Kidney (tissue), 14 donors: ENCODE measurements around the gene GOT2. TPM values are rescaled to one million over a fixed set of nuclear protein-coding genes. Genes with fewer than 3 reads are reported as not detected.
"Not testable (repeated sequence)": the region's sequence is repeated elsewhere in the genome, so short reads cannot be mapped to it uniquely, and the experiment has no call there.

Experiments
- DNase-seq, 5 donors: peaks; one replicate each; pipeline ENCODE4 v3.0.0-alpha.2; 2013 to 2020
- FAIRE-seq: peaks from 2 replicates; lab custom pipeline; 2012; peaks lifted over from hg19 to GRCh38; lab: Jason Lieb, UNC
- H3K27ac ChIP-seq, 2 donors: one replicate each; pipeline ENCODE4 v1.7.0; 2013; ENCODE audit warnings: low read depth in 2 of 2, low read length in 2 of 2, inconsistent platforms in 1 of 2
- H3K27me3 ChIP-seq: one replicate; pipeline ENCODE4 v1.7.1; 2013; ENCODE audit warnings: low read length, inconsistent platforms; ENCODE audit not compliant: control insufficient read depth, insufficient read depth
- H3K36me3 ChIP-seq, 3 donors: one replicate each; pipeline versions ENCODE4 v1.7.0 to v1.7.1; 2013; ENCODE audit warnings: low read length in 3 of 3, control low read depth in 1 of 3, inconsistent platforms in 1 of 3; ENCODE audit not compliant: insufficient read depth in 3 of 3, control insufficient read depth in 2 of 3
- H3K4me1 ChIP-seq, 3 donors: one replicate each; pipeline versions ENCODE4 v1.7.0 to v1.7.1; 2013; ENCODE audit warnings: low read length in 3 of 3, inconsistent platforms in 1 of 3, low read depth in 1 of 3; ENCODE audit not compliant: control insufficient read depth in 2 of 3, insufficient read depth in 2 of 3
- H3K4me3 ChIP-seq, 3 donors: one replicate each; pipeline versions ENCODE4 v1.7.0 to v1.8.1; 2013; ENCODE audit warnings: low read length in 3 of 3, control low read depth in 1 of 3, inconsistent platforms in 1 of 3
- H3K9ac ChIP-seq, 3 donors: one replicate each; pipeline versions ENCODE4 v1.7.0 to v1.7.1; 2013; ENCODE audit warnings: low read length in 3 of 3, control low read depth in 1 of 3, inconsistent platforms in 1 of 3
- H3K9me3 ChIP-seq, 3 donors: one replicate each; pipeline versions ENCODE4 v1.7.0 to v1.7.1; 2013; ENCODE audit warnings: low read length in 3 of 3, control low read depth in 1 of 3, inconsistent platforms in 1 of 3; ENCODE audit not compliant: control insufficient read depth in 2 of 3, insufficient read depth in 1 of 3
- CTCF ChIP-seq: IDR thresholded peaks from 3 replicates; pipeline ENCODE4 v1.5.1; 2012; ENCODE audit warnings: mild to moderate bottlenecking, moderate library complexity, borderline replicate concordance; ENCODE audit not compliant: insufficient read depth; ENCODE audit errors: extremely low read depth
- intact Hi-C: fragments of 100-400 bp; cut with DNase I; formaldehyde crosslinking; loops from one replicate; pipeline ENCODE4 v1.11.1; 2022
- polyA plus RNA-seq: library from polyadenylated mRNA; stranded (reverse); fragments of 350-450 nt; fragmentation: Illumina TruSeq; extraction: RNeasy Lipid Tissue Mini Kit (QIAGEN cat#74804); gene quantifications from one replicate; pipeline ENCODE4 v1.2.3, GENCODE V29; 2014; ENCODE audit warnings: low read depth, low replicate concordance; ENCODE audit not compliant: insufficient read depth
- total RNA-seq: library from RNA; stranded (reverse); fragmentation: NEBNext Ultra II Directional; extraction: Animal tissue kit (Norgen Biotek cat#: 25700); gene quantifications from one replicate; pipeline ENCODE4 v1.2.1, GENCODE V29; 2021
- donor health status: control.
- donor health status: control.
- donor health status: control.
- donor health status: control.
- donor health status: control.
- donor health status: DM: yes; HTN: yes; CAD: no.
- donor health status: Normal renal cell carcinoma (clear cell type).

Gene GOT2
- total and polyA plus RNA-seq, 2 donors from 2014 or later: 81.4 to 160 TPM

DNA sequence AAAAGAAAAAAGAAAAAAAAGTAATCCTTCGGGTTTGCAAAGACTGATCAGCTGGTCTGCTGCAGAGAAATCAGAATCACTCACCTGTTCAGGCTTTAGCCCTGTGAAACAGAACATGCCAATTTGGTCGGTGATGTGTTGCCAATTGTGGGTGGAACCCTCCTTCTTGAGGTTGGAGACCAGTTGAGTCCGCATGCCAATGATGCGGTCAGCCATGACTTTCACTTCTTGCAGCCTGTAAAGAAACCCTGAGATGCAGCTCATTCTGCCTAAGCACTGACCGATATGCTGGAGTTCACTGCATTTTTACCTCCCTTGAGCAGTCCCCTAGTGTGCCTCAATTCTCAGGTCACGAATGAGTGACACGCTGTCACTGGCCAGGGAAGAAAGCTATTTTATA lies 24.8 kb downstream of the GOT2 start:
- Histone ChIP-seq H3K4me1 (no peaks in the 10 kb centered on the region), H3K27me3 (no peaks in the 10 kb centered on the region), H3K4me3 (peak overlapping the region in 1 of 3 donors; percentile 30), H3K27ac (peak overlapping the region in 1 of 2 donors; percentile 8), H3K9ac (no peak overlapping the region), H3K9me3 (no peaks in the 10 kb centered on the region), H3K36me3 (peaks cover 8 to 33% (median 10%) of the 10 kb centered on the region in 3 donors)
- TF ChIP-seq CTCF: no peak
- intact Hi-C loops: no loop called here
- FAIRE-seq (no peak), DNase-seq (peak in 4 of 5 donors; percentile 62 to 91 (median 78))

DNA sequence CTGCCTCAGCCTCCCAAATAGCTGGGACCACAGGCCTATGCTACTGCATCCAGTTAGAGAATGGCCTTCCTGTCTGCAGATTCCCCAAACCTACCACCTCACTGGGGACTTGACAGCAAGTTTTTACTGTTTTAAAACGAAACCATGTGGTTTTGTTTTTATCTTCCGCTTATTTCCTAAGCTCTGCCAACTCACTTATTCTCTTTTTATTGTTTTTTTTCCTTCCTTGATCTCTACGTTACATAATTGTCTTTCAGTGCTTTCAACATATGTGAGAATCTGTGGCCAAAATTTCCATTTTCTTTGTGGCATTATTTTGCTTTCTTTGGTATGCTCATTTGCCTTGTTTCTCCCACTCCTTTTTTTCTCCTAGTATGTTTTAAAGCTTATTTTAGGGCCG lies 35.0 kb downstream of the GOT2 start:
- intact Hi-C loops: no loop called here
- no peaks in the 10 kb centered on the region for H3K9me3 ChIP-seq
- no peak for TF ChIP-seq CTCF
- H3K4me3 ChIP-seq: no peak overlapping the region
- no peak overlapping the region for H3K9ac ChIP-seq
- H3K4me1 ChIP-seq: no peaks in the 10 kb centered on the region
- H3K36me3 ChIP-seq: no peaks in the 10 kb centered on the region
- FAIRE-seq (no peak), DNase-seq (no peak)
- no peak overlapping the region for H3K27ac ChIP-seq
- no peaks in the 10 kb centered on the region for H3K27me3 ChIP-seq

- intact Hi-C loops: no loop called here
- no peak for TF ChIP-seq CTCF
- Histone ChIP-seq H3K4me1 (no peaks in the 10 kb centered on the region), H3K27ac (no peak overlapping the region), H3K9me3 (no peaks in the 10 kb centered on the region), H3K27me3 (no peaks in the 10 kb centered on the region), H3K9ac (no peak overlapping the region), H3K36me3 (no peaks in the 10 kb centered on the region), H3K4me3 (no peak overlapping the region)
- DNase-seq (no peak), FAIRE-seq (no peak)
These were observed 38.7 kb downstream of the GOT2 start for GRCh38 chr16:58695368-58695767.

GRCh38 chr16:58692450-58692849 lies 41.7 kb downstream of the GOT2 start:
- H3K4me1 ChIP-seq: no peaks in the 10 kb centered on the region
- no peak for TF ChIP-seq CTCF
- FAIRE-seq: no peak

GRCh38 chr16:58686985-58687706 lies 47.0 kb downstream of the GOT2 start:
- H3K4me3 ChIP-seq, H3K9me3 ChIP-seq, H3K9ac ChIP-seq, intact Hi-C loops, H3K27me3 ChIP-seq, H3K36me3 ChIP-seq, H3K27ac ChIP-seq, FAIRE-seq: not testable (repeated sequence)
- DNase-seq: peak in 1 of 5 donors; percentile 2
- peaks cover 0 to 13% (median 4%) of the 10 kb centered on the region in 3 donors for H3K4me1 ChIP-seq

More at GRCh38 chr16:58692450-58692849, 41.7 kb downstream of the GOT2 start:
- no peaks in the 10 kb centered on the region for H3K36me3 ChIP-seq
- intact Hi-C loops: no loop called here
- H3K9me3 ChIP-seq: no peaks in the 10 kb centered on the region
- H3K27ac ChIP-seq: no peak overlapping the region
- H3K9ac ChIP-seq: no peak overlapping the region
- H3K4me3 ChIP-seq: no peak overlapping the region
- H3K27me3 ChIP-seq: no peaks in the 10 kb centered on the region
- no peak for DNase-seq
